Body of pancreas (tissue), 4 donors: ENCODE results near the gene UPK3BL2.
"Not testable (repeated sequence)": the region's sequence is repeated elsewhere in the genome, so short reads cannot be mapped to it uniquely, and the experiment has no call there.

Source experiments
- CTCF ChIP-seq, 7 experiments: fragments of 450-650 bp in 4 of 7; fragments of 200-600 bp in 3 of 7; sonication (generic) in 3 of 7; IDR thresholded peaks; one replicate each; pipeline ENCODE4 v1.5.1; 2016 to 2019; ENCODE audit warnings: antibody characterized with exemption in 7 of 7
- POLR2A ChIP-seq, 3 donors: fragments of 450-650 bp; IDR thresholded peaks; one replicate each; pipeline ENCODE4 v1.6.1; 2016; ENCODE audit warnings: antibody characterized with exemption in 3 of 3, mild to moderate bottlenecking in 2 of 3

- not testable (repeated sequence) for TF ChIP-seq POLR2A, CTCF (IDR thresholded peaks at IDR 0.05)
Observed at GRCh38 chr7:102535062-102535615, 8.4 kb downstream of the UPK3BL2 start.
